ENCODE measurements around the gene PHAX.

- TF ChIP-seq CBFB (IDR thresholded peaks at IDR 0.05; ENCODE audit: low read depth) (no peak), POLR2AphosphoS5 (IDR thresholded peaks at IDR 0.05; ENCODE audit: low read length) (no peak), POLR2A (IDR thresholded peaks at IDR 0.05; ENCODE audit: low read depth, low read length) (no peak), ATF2 (IDR thresholded peaks at IDR 0.05; ENCODE audit: low read length) (no peak), ASH2L (IDR thresholded peaks at IDR 0.05; ENCODE audit: borderline replicate concordance, low read depth) (no peak), CTCF (IDR thresholded peaks at IDR 0.05 in 2 of 3, conservative IDR thresholded peaks at IDR 0.05 in 1 of 3; ENCODE audit: control insufficient read depth in 2 of 3, extremely low read depth in 1 of 3, insufficient read depth in 1 of 3, low read depth in 3 of 3, low read length in 3 of 3) (no peak), NBN (IDR thresholded peaks at IDR 0.05) (no peak), GATAD2B (conservative IDR thresholded peaks at IDR 0.05; ENCODE audit: low read depth) (no peak), NFYB (IDR thresholded peaks at IDR 0.05; ENCODE audit: insufficient read depth, low read depth, low read length) (no peak), RAD21 (IDR thresholded peaks at IDR 0.05; ENCODE audit: insufficient read depth, low read depth, low read length) (no peak), RELA (IDR thresholded peaks at IDR 0.05; ENCODE audit: borderline replicate concordance, partially characterized antibody) (no peak), SKIL (IDR thresholded peaks at IDR 0.05; ENCODE audit: low read depth, poor library complexity, severe bottlenecking) (no peak)
Measured at GRCh38 chr5:126583761-126584160, 17.0 kb upstream of the PHAX start.

All from GM12878 (cell line).